Activated T-cell treated with anti-CD3 and anti-CD28 coated beads, Interleukin-2, amount 50 U/mL, for 24 hours (primary cell): ENCODE data around the gene TCTN1.
"Not testable (repeated sequence)": the region's sequence is repeated elsewhere in the genome, so short reads cannot be mapped to it uniquely, and the experiment has no call there.

Experiments used
- DNase-seq: peaks from one replicate; pipeline ENCODE4 v3.0.0-alpha.2; 2020
- H3K27ac Mint-ChIP-seq: 2 replicates; pipeline ENCODE4 v1.8.0; 2020; ENCODE audit warnings: mild to moderate bottlenecking, mixed read lengths
- H3K27me3 Mint-ChIP-seq: 2 replicates; pipeline ENCODE4 v1.8.0; 2020; ENCODE audit warnings: mixed read lengths
- H3K36me3 Mint-ChIP-seq: 2 replicates; pipeline ENCODE4 v1.8.0; 2020; ENCODE audit warnings: low read depth, mixed read lengths
- H3K4me1 Mint-ChIP-seq: 2 replicates; pipeline ENCODE4 v1.8.0; 2020; ENCODE audit warnings: low read depth, mixed read lengths
- H3K4me3 Mint-ChIP-seq: 2 replicates; pipeline ENCODE4 v1.8.0; 2020; ENCODE audit warnings: mild to moderate bottlenecking, moderate library complexity, mixed read lengths
- H3K9me3 Mint-ChIP-seq: 2 replicates; pipeline ENCODE4 v1.8.0; 2020; ENCODE audit warnings: mixed read lengths

The TCTN1 gene

DNA sequence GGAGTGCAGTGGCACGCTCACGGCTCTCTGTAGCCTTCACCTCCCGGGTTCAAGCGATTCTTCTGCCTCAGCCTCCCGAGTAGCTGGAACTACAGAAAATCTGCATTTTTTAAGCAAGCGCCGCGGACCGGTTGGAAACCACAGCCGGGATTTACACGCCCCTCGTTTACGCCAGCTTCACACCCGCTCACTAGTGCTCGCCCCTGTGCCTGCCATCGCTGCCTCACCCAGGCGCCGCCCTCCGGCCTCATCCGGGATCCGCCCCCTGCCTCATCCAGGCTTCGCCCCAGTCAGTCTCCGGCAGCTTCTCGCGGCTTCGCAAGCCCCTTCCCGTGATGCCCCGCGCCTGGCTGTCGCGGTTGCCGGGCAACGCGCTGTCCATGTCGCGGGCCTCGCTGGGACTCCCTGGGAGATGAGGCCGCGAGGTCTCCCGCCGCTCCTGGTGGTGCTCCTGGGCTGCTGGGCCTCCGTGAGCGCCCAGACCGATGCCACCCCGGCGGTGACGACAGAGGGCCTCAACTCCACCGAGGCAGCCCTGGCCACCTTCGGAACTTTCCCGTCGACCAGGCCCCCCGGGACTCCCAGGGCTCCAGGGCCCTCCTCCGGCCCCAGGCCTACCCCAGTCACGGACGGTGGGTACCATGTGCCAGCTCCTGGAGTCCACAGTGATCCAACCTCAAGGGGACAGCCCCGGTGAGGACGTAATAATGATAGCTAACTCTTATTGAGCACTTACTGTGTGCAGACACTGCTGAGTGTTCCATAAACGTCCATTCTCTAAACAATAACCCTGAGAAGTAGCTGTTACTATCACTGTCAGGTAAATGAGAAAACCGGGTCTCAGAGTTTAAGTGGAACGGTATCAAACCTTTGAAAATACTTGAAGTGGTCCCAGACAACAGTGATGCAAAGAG is at the start of gene TCTN1:
TCTN1 (plus strand) TSS at position 359 of the 914 bp plus-strand sequence; CDS start at position 413, 54 bp downstream.
- peak; percentile 98 for DNase-seq
- Mint-ChIP-seq H3K4me3 (peak within 1 kb of the TSS; percentile 85), H3K9me3 (no peaks in the 10 kb centered on the region), H3K27me3 (no peaks in the 10 kb centered on the region), H3K4me1 (peaks cover 24% of the 10 kb centered on the region), H3K27ac (peak within 1 kb of the TSS; percentile 92), H3K36me3 (no peaks in the 10 kb centered on the region)

- Mint-ChIP-seq H3K9me3 (peaks cover 3% of the 10 kb centered on the region), H3K27me3 (no peaks in the 10 kb centered on the region), H3K4me1 (peaks cover 82% of the 10 kb centered on the region), H3K27ac (peak overlapping the region; percentile 95), H3K4me3 (no peak overlapping the region), H3K36me3 (peaks cover 36% of the 10 kb centered on the region)
- DNase-seq = no peak
Measured at GRCh38 chr12:110564471-110564991, 49.4 kb upstream of the TCTN1 start.

DNA sequence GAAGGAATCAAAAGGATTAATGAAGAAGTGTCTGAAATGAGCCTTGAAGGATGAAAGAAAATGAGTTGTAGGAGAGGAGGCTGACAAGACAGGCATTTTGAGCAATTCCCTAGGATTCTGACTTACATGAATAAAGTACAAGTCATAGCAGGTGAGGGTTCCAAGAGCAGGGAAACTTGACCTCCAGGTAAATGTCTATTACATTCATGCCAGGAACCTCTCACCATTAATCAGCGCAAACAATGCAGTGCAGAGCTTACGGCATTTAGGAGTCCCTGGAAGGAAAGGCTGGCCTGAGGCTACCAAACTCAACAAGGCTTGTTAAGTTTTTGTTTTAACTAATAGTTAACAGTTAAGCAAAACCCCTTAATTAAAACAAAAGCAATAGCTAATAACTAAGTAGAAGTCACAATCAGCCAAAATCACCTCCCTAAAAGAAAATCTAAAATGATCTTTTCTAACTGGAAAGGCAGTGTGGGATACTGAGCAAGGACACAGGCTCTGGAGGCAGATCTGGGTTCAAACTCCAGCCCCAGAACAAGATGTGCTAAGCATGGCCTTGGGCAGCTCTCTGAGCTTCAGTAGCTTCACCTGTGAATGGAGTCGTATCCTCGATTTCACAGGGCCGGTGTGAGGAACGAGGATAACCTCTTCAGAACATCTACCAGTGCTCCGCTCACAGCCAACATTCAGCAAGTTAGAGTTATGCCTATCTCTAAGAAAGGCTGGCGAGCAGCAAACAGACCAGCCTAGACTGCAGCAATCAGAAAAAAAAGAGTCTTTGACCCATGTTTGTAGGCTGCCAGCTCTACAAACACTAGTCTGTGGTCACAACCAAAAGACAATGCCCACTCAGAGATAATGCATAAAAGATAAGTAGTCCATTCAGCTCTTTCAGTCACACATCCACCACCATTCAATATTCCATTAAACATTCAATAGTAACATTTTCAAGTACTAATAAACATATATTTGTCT is 47.7 kb upstream of the TCTN1 start:
- peak overlapping the region; percentile 53 for H3K27ac Mint-ChIP-seq
- peaks cover 73% of the 10 kb centered on the region for H3K4me1 Mint-ChIP-seq
- peaks cover 7% of the 10 kb centered on the region for H3K9me3 Mint-ChIP-seq
- H3K27me3 Mint-ChIP-seq = no peaks in the 10 kb centered on the region
- DNase-seq = no peak
- no peak overlapping the region for H3K4me3 Mint-ChIP-seq
- peaks cover 32% of the 10 kb centered on the region for H3K36me3 Mint-ChIP-seq

- Mint-ChIP-seq H3K27ac (peak overlapping the region; percentile 33), H3K4me1 (peaks cover 70% of the 10 kb centered on the region), H3K9me3 (peaks cover 14% of the 10 kb centered on the region), H3K36me3 (peaks cover 37% of the 10 kb centered on the region), H3K27me3 (no peaks in the 10 kb centered on the region), H3K4me3 (no peak overlapping the region)
- DNase-seq = no peak
Measured at GRCh38 chr12:110566993-110567392, 46.9 kb upstream of the TCTN1 start.

GRCh38 chr12:110568752-110569151 is 45.2 kb upstream of the TCTN1 start:
- H3K36me3 Mint-ChIP-seq = peaks cover 44% of the 10 kb centered on the region
- H3K9me3 Mint-ChIP-seq = peaks cover 18% of the 10 kb centered on the region
- H3K27ac Mint-ChIP-seq = peak overlapping the region; percentile 33
- H3K4me1 Mint-ChIP-seq = peaks cover 67% of the 10 kb centered on the region
- no peak overlapping the region for H3K4me3 Mint-ChIP-seq
- no peaks in the 10 kb centered on the region for H3K27me3 Mint-ChIP-seq
- no peak for DNase-seq

DNA sequence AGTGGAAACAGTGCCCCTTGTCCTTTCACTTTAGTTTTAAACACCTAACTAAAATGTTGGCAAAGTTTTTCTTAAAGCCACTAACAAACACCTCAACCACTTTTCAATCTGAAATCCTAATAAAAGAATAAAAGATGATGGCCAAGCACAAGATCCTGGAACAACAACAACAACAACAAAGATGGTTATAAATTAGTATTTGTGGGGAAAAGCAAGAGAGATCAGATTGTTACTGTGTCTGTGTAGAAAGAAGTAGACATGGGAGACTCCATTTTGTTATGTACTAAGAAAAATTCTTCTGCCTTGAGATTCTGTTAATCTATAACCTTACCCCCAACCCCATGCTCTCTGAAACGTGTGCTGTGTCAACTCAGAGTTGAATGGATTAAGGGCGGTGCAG is 44.1 kb upstream of the TCTN1 start:
- H3K4me1 Mint-ChIP-seq = peaks cover 64% of the 10 kb centered on the region
- not testable (repeated sequence) for H3K4me3 Mint-ChIP-seq, H3K27me3 Mint-ChIP-seq, DNase-seq
- H3K27ac Mint-ChIP-seq = peak overlapping the region; percentile 86
- H3K36me3 Mint-ChIP-seq = peaks cover 46% of the 10 kb centered on the region
- H3K9me3 Mint-ChIP-seq = peaks cover 18% of the 10 kb centered on the region

GRCh38 chr12:110570798-110571197 is 43.1 kb upstream of the TCTN1 start:
- peaks cover 65% of the 10 kb centered on the region for H3K4me1 Mint-ChIP-seq
- H3K9me3 Mint-ChIP-seq = peaks cover 18% of the 10 kb centered on the region
- not testable (repeated sequence) for H3K27ac Mint-ChIP-seq, H3K4me3 Mint-ChIP-seq, H3K27me3 Mint-ChIP-seq, DNase-seq
- peaks cover 44% of the 10 kb centered on the region for H3K36me3 Mint-ChIP-seq

GRCh38 chr12:110574044-110574443 is 39.9 kb upstream of the TCTN1 start:
- Mint-ChIP-seq H3K4me3 (no peak overlapping the region), H3K36me3 (peaks cover 40% of the 10 kb centered on the region), H3K9me3 (peaks cover 18% of the 10 kb centered on the region), H3K4me1 (peaks cover 63% of the 10 kb centered on the region), H3K27ac (no peak overlapping the region), H3K27me3 (no peaks in the 10 kb centered on the region)
- DNase-seq = no peak

- Mint-ChIP-seq H3K36me3 (peaks cover 39% of the 10 kb centered on the region), H3K4me1 (peaks cover 65% of the 10 kb centered on the region), H3K9me3 (peaks cover 12% of the 10 kb centered on the region), H3K27ac (peak overlapping the region; percentile 70), H3K4me3 (peak overlapping the region; percentile 6)
- H3K27me3 Mint-ChIP-seq, DNase-seq: not testable (repeated sequence)
Measured at GRCh38 chr12:110574717-110575230, 39.2 kb upstream of the TCTN1 start.

GRCh38 chr12:110575326-110575725 is 38.6 kb upstream of the TCTN1 start:
- DNase-seq = no peak
- Mint-ChIP-seq H3K27me3 (no peaks in the 10 kb centered on the region), H3K36me3 (peaks cover 41% of the 10 kb centered on the region), H3K4me1 (peaks cover 69% of the 10 kb centered on the region), H3K4me3 (no peak overlapping the region), H3K27ac (peak overlapping the region; percentile 70), H3K9me3 (peaks cover 11% of the 10 kb centered on the region)

DNA sequence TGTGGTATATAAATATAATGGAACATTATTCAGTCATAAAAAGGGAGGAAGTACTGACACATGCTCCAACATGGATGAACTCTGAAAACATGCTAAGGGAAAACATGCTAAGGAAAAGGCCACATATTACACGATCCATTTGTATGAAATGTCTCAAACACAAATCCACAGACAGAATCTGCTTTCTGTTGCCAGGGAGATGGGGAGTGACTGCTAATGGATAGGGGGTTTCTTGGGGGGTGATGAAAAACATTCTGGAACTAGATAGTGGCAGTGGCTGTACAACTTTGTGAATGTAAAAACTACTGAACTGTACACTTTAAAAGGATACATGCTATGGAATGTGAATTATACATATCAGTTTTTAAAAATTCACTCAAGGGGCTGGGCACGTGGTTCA is 37.4 kb upstream of the TCTN1 start:
- H3K36me3 Mint-ChIP-seq = peaks cover 46% of the 10 kb centered on the region

GRCh38 chr12:110577864-110578693 is 35.9 kb upstream of the TCTN1 start:
- no peak for DNase-seq
- peak overlapping the region; percentile 92 for H3K4me3 Mint-ChIP-seq
- peak overlapping the region; percentile 100 for H3K27ac Mint-ChIP-seq
- H3K36me3 Mint-ChIP-seq = peaks cover 43% of the 10 kb centered on the region
- H3K9me3 Mint-ChIP-seq = no peaks in the 10 kb centered on the region
- peaks cover 73% of the 10 kb centered on the region for H3K4me1 Mint-ChIP-seq
- no peaks in the 10 kb centered on the region for H3K27me3 Mint-ChIP-seq

More for the DNA sequence above, 37.4 kb upstream of the TCTN1 start:
- Mint-ChIP-seq H3K4me1 (peaks cover 81% of the 10 kb centered on the region), H3K4me3 (peak overlapping the region; percentile 92), H3K27ac (peak overlapping the region; percentile 100), H3K9me3 (peaks cover 9% of the 10 kb centered on the region), H3K27me3 (no peaks in the 10 kb centered on the region)
- DNase-seq = no peak

DNA sequence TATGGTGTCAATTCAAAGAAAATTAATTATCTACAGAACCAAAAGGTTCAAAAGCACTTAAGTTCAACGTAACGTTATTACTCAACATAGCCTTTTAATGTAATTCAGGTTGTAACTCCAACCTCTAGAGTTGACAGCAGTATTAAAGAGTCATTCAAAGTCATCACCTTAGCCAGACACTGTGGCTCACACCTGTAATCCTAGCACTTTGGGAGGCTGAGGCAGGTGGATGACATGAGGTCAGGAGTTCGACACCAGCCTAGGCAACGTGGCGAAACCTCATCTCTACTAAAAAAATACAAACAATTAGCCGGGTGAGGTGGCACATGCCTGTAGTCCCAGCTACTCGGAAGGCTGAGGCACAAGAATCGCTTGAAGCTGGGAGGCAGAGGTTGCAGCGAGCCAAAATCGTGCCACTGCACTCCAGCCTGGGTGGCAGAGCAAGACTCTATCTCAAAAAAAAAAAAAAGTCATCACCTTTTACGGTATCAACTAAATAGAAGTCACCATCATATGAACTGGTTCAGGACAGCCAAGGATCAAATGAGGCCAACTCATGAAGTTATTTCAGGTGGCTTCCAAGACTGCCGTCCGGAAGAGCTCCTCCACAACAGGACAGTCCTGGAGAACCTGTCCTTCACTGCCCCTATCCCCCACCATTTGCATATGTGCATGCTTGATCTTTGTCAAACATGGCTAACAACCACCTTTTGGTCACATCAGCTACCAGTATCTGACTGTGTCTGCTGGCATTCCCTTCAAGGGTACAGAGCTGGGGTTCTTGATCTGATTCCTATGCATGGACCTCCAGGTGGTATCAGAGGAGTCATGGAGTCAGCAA is 35.0 kb upstream of the TCTN1 start:
- H3K27me3 Mint-ChIP-seq = no peaks in the 10 kb centered on the region
- peak overlapping the region; percentile 100 for H3K27ac Mint-ChIP-seq
- H3K4me1 Mint-ChIP-seq = peaks cover 75% of the 10 kb centered on the region
- DNase-seq = peak; percentile 63
- H3K4me3 Mint-ChIP-seq = peak overlapping the region; percentile 92
- no peaks in the 10 kb centered on the region for H3K9me3 Mint-ChIP-seq
- peaks cover 40% of the 10 kb centered on the region for H3K36me3 Mint-ChIP-seq
